ENCODE results near the gene PTPRK. TPM values are rescaled to one million over a fixed set of nuclear protein-coding genes. Genes with fewer than 3 reads are reported as not detected.

The PTPRK gene
- total RNA-seq, 1 experiment from 2014 or later: 53.8 TPM

GRCh38 chr6:127949251-127949650 lies 571.1 kb downstream of the PTPRK start:
- DNase-seq (no peak), ATAC-seq (no peak)
- TF ChIP-seq EZH2 (IDR thresholded peaks at IDR 0.05; ENCODE audit: low read length, unreplicated experiment) (no peak), CTCF (conservative IDR thresholded peaks at IDR 0.05; ENCODE audit: low read depth, low read length) (no peak)
- no peak overlapping the region for H3K4me2 ChIP-seq (ENCODE audit: low read length)
- ChIA-PET POLR2A (ENCODE audit: unreplicated experiment) (no interaction called here), CTCF (no interaction called here)
- intact Hi-C loops (cut with micrococcal nuclease): no loop called here
- no peaks in the 10 kb centered on the region for H4K20me1 ChIP-seq (ENCODE audit: low read length)
- no peaks in the 10 kb centered on the region for H3K9me3 ChIP-seq (ENCODE audit: low read length)
- H3K9me2 ChIP-seq (replicated peaks; ENCODE audit: low read length): no peaks in the 10 kb centered on the region
- no peaks in the 10 kb centered on the region for H3K79me2 ChIP-seq (ENCODE audit: low read length)
- H2AFZ ChIP-seq (ENCODE audit: low read length): no peak overlapping the region
- no peaks in the 10 kb centered on the region for H3F3A ChIP-seq (ENCODE audit: low read length, unreplicated experiment)
- no peaks in the 10 kb centered on the region for H3K4me1 ChIP-seq (ENCODE audit: insufficient read depth, low read length)
- H3K9ac ChIP-seq (ENCODE audit: low read length): no peak overlapping the region
- H3K4me3 ChIP-seq (ENCODE audit: low read length): no peak overlapping the region
- no peaks in the 10 kb centered on the region for H3K27me3 ChIP-seq (ENCODE audit: low read length)
- H3K27ac ChIP-seq (ENCODE audit: low read length): no peak overlapping the region
- H3K36me3 ChIP-seq (ENCODE audit: low read depth, low read length): no peaks in the 10 kb centered on the region
- BruUV-seq (replicated peaks): no TSS peak

- ATAC-seq (no peak), DNase-seq (no peak)
- BruUV-seq (replicated peaks): no TSS peak
- no peak overlapping the region for H3K9ac ChIP-seq (ENCODE audit: low read length)
- no peaks in the 10 kb centered on the region for H3F3A ChIP-seq (ENCODE audit: low read length, unreplicated experiment)
- POLR2A ChIA-PET (ENCODE audit: unreplicated experiment): no interaction called here
- H3K79me2 ChIP-seq (ENCODE audit: low read length): no peaks in the 10 kb centered on the region
- H3K27me3 ChIP-seq (ENCODE audit: low read length): no peaks in the 10 kb centered on the region
- no peak for TF ChIP-seq EZH2phosphoT487 (IDR thresholded peaks at IDR 0.05; ENCODE audit: borderline replicate concordance, low read length)
- TF ChIP-seq EZH2 (IDR thresholded peaks at IDR 0.05; ENCODE audit: low read length, unreplicated experiment): no peak
- TF ChIP-seq CTCF (conservative IDR thresholded peaks at IDR 0.05; ENCODE audit: low read depth, low read length): no peak
- no peaks in the 10 kb centered on the region for H3K4me1 ChIP-seq (ENCODE audit: insufficient read depth, low read length)
- H4K20me1 ChIP-seq (ENCODE audit: low read length): no peaks in the 10 kb centered on the region
- no peak overlapping the region for H3K27ac ChIP-seq (ENCODE audit: low read length)
- CTCF ChIA-PET: no interaction called here
- no peaks in the 10 kb centered on the region for H3K36me3 ChIP-seq (ENCODE audit: low read depth, low read length)
- H3K4me2 ChIP-seq (ENCODE audit: low read length): no peak overlapping the region
- intact Hi-C loops (cut with micrococcal nuclease): no loop called here
- no peak overlapping the region for H2AFZ ChIP-seq (ENCODE audit: low read length)
- no peak overlapping the region for H3K4me3 ChIP-seq (ENCODE audit: low read length)
- no peaks in the 10 kb centered on the region for H3K9me2 ChIP-seq (replicated peaks; ENCODE audit: low read length)
- no peaks in the 10 kb centered on the region for H3K9me3 ChIP-seq (ENCODE audit: low read length)
Observed at GRCh38 chr6:127946388-127946787, 574.0 kb downstream of the PTPRK start.

- TF ChIP-seq EZH2 (IDR thresholded peaks at IDR 0.05; ENCODE audit: low read length, unreplicated experiment) (no peak), CTCF (conservative IDR thresholded peaks at IDR 0.05; ENCODE audit: low read depth, low read length) (no peak), EZH2phosphoT487 (IDR thresholded peaks at IDR 0.05; ENCODE audit: borderline replicate concordance, low read length) (no peak)
- no peak overlapping the region for H3K9ac ChIP-seq (ENCODE audit: low read length)
- intact Hi-C loops (cut with micrococcal nuclease): no loop called here
- no peaks in the 10 kb centered on the region for H3K9me3 ChIP-seq (ENCODE audit: low read length)
- H3K4me2 ChIP-seq (ENCODE audit: low read length): no peak overlapping the region
- POLR2A ChIA-PET (ENCODE audit: unreplicated experiment): no interaction called here
- CTCF ChIA-PET: no interaction called here
- no peaks in the 10 kb centered on the region for H3K79me2 ChIP-seq (ENCODE audit: low read length)
- DNase-seq (no peak), ATAC-seq (no peak)
- H2AFZ ChIP-seq (ENCODE audit: low read length): no peak overlapping the region
- H3K4me3 ChIP-seq (ENCODE audit: low read length): no peak overlapping the region
- H3K4me1 ChIP-seq (ENCODE audit: insufficient read depth, low read length): no peaks in the 10 kb centered on the region
- no TSS peak for BruUV-seq (replicated peaks)
- H4K20me1 ChIP-seq (ENCODE audit: low read length): no peaks in the 10 kb centered on the region
- no peaks in the 10 kb centered on the region for H3K27me3 ChIP-seq (ENCODE audit: low read length)
- no peaks in the 10 kb centered on the region for H3K36me3 ChIP-seq (ENCODE audit: low read depth, low read length)
- H3K27ac ChIP-seq (ENCODE audit: low read length): no peak overlapping the region
- no peaks in the 10 kb centered on the region for H3F3A ChIP-seq (ENCODE audit: low read length, unreplicated experiment)
- H3K9me2 ChIP-seq (replicated peaks; ENCODE audit: low read length): no peaks in the 10 kb centered on the region
Observed at GRCh38 chr6:127945434-127946097, 574.8 kb downstream of the PTPRK start.

Data from PC-3 (cell line).